Ovary (tissue), 3 donors: ENCODE results near the gene MPP4.

Experiments
- POLR2A ChIP-seq: fragments of 450-650 bp; IDR thresholded peaks from one replicate; pipeline ENCODE4 v1.6.1; 2017; ENCODE audit warnings: antibody characterized with exemption, mild to moderate bottlenecking, moderate library complexity
- TF ChIP-seq, protein P1 (sequence below), 3 donors: fragments of 450-650 bp in 2 of 3; fragments of 200-600 bp in 1 of 3; IDR thresholded peaks; one replicate each; pipeline versions ENCODE4 v1.5.1 to v1.8.0; 2016 to 2022; ENCODE audit warnings: antibody characterized with exemption in 3 of 3, mild to moderate bottlenecking in 1 of 3
- donor health status: DM: no; HTN: no; CAD: no.

DNA sequence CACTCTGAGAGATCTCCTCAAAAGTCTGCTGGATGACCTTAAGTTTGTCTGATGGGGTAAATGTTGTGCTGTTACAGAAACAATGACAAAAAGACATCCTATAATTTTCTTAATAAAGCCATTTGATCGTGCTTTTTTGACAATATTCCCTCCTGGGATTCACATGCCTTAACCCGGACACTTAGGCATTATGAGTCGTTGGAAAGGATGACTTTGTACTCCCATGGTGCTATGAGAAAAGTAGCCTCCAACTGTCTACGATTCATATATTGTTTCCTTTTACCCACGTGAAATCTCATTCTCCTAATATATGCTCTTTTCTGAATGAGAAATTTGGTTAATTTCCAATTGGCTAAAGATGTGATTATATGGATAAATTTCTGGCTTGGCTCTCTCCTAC lies 6.1 kb upstream of the MPP4 start:
- TF ChIP-seq, protein P1, sequence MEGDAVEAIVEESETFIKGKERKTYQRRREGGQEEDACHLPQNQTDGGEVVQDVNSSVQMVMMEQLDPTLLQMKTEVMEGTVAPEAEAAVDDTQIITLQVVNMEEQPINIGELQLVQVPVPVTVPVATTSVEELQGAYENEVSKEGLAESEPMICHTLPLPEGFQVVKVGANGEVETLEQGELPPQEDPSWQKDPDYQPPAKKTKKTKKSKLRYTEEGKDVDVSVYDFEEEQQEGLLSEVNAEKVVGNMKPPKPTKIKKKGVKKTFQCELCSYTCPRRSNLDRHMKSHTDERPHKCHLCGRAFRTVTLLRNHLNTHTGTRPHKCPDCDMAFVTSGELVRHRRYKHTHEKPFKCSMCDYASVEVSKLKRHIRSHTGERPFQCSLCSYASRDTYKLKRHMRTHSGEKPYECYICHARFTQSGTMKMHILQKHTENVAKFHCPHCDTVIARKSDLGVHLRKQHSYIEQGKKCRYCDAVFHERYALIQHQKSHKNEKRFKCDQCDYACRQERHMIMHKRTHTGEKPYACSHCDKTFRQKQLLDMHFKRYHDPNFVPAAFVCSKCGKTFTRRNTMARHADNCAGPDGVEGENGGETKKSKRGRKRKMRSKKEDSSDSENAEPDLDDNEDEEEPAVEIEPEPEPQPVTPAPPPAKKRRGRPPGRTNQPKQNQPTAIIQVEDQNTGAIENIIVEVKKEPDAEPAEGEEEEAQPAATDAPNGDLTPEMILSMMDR (IDR thresholded peaks at IDR 0.05): no peak
- no peak for TF ChIP-seq POLR2A
